ENCODE data around the gene PRSS22.

- TF ChIP-seq CHD2 (IDR thresholded peaks at IDR 0.05; ENCODE audit: low read length, partially characterized antibody) (no peak), JUND (IDR thresholded peaks at IDR 0.05) (no peak)
These were observed 43.2 kb downstream of the PRSS22 start for GRCh38 chr16:2814551-2815298.

All from SK-N-SH (cell line).